Adrenal gland (tissue), 5 donors: ENCODE results near the gene CA5A.
"Not testable (repeated sequence)": the region's sequence is repeated elsewhere in the genome, so short reads cannot be mapped to it uniquely, and the experiment has no call there.

Source experiments
- CTCF ChIP-seq, 6 experiments: fragments of 450-650 bp in 4 of 6; fragments of 200-600 bp in 2 of 6; sonication (generic) in 1 of 6; IDR thresholded peaks; 1 replicate in 5 of 6; 2 replicates in 1 of 6; pipeline versions ENCODE4 v1.5.1 to v1.8.0; 2016 to 2021; ENCODE audit warnings: antibody characterized with exemption in 6 of 6, mild to moderate bottlenecking in 2 of 6, moderate library complexity in 1 of 6
- POLR2A ChIP-seq, 2 donors: fragments of 450-650 bp; IDR thresholded peaks; one replicate each; pipeline ENCODE4 v1.6.1; 2017; ENCODE audit warnings: antibody characterized with exemption in 2 of 2, mild to moderate bottlenecking in 2 of 2, moderate library complexity in 1 of 2
- donor health status: DM: no; HTN: no; CAD: no.

DNA sequence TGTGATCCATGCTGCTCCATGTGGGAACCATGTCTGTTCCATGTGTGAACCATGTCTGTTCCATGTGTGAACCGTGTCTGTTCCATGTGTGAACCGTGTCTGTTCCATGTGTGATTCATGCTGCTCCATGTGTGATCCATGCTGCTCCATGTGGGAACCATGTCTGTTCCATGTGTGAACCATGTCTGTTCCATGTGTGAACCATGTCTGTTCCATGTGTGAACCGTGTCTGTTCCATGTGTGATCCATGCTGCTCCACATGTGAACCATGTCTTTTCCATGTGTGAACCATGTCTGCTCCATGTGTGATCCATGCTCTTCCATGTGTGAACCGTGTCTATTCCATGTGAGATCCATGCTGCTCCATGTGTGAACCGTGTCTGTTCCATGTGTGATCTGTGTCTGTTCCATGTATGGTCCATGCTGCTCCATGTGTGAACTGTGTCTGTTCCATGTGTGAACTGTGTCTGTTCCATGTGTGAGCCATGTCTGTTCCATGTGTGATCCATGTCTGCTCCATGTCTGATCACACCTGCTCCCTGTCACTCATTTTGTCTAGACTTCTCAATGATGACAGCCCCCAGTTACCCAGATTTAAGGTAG, 56.8 kb downstream of the CA5A start:
- TF ChIP-seq POLR2A, CTCF (IDR thresholded peaks at IDR 0.05): not testable (repeated sequence)
